GM19099 (cell line): ENCODE measurements around the gene RNF224.

ENCODE experiments used
- POLR2A ChIP-seq: IDR thresholded peaks from 3 replicates; pipeline ENCODE4 v1.6.1; 2011; ENCODE audit warnings: low read depth; ENCODE audit not compliant: insufficient read length; ENCODE audit errors: extremely low read depth

RNF224 gene

DNA sequence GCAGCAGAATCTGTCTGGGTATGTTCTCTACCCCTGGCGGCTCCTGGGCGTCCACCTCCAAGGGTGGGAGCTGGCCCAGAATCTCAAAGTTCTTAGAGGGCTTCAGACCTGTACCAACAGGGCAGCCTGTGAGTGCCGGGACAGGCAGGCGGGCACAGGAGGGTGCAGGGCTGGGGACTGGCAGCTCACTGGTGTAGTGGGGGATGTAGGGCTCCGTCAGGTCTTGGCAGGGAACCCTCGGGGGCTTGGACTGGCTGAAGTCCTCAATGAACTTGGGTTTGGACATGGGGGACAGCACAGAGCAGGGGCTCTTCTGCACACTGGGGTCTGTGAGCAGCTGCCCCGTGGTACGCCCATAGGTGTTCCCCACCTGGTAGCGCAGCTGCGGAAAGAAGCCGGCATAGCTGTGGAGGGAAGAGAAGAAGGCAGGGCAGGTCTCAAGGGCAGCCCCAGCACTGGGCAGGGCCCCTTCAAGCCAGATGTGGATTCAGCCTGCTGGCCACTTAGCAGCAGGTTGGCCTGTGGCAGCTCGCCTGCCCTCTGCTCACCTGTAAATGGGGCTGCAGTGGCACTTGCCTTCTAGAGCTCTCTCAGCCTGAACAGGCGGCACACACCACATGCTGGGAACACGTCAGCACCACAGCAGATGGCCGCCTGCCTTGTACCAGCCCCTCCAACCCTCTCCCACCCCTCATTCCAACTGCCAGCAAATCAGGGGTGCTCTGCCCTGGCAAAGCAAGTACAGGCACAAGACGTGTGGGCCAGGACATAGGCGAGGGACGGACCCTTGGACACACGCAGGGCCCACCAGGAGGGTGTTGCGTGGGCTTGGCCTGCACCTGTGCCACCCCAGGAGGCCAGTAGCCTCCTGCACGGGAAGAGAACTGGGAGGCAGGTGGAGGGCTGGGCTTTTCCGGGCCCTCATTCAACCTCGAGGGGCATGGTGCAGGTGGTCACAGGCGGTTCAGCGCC, 18.4 kb downstream of the RNF224 start:
- no peak for TF ChIP-seq POLR2A

GRCh38 chr9:137247135-137247915, 20.0 kb downstream of the RNF224 start:
- no peak for TF ChIP-seq POLR2A

DNA sequence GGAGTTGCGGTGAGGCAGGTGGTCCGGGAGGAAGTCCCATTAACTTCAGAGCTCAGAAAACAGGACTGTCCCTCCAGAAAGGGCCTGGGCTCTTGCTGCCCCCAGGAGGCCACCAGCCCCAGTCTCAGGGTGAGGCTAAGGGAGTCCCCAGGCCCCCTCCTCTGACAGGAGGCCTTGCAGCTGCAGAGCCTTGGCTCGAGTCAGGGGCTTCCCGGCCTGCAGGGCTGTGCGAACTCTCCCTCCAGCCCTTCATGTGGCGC, 20.5 kb downstream of the RNF224 start:
- TF ChIP-seq POLR2A = no peak

GRCh38 chr9:137250329-137251193, 23.3 kb downstream of the RNF224 start:
- TF ChIP-seq POLR2A = no peak

- no peak for TF ChIP-seq POLR2A
Observed at GRCh38 chr9:137251194-137251461, 23.8 kb downstream of the RNF224 start, which contains the start of gene STPG3. STPG3 (plus strand) TSS chr9:137251286; CDS start chr9:137251287, 1 bp downstream.

DNA sequence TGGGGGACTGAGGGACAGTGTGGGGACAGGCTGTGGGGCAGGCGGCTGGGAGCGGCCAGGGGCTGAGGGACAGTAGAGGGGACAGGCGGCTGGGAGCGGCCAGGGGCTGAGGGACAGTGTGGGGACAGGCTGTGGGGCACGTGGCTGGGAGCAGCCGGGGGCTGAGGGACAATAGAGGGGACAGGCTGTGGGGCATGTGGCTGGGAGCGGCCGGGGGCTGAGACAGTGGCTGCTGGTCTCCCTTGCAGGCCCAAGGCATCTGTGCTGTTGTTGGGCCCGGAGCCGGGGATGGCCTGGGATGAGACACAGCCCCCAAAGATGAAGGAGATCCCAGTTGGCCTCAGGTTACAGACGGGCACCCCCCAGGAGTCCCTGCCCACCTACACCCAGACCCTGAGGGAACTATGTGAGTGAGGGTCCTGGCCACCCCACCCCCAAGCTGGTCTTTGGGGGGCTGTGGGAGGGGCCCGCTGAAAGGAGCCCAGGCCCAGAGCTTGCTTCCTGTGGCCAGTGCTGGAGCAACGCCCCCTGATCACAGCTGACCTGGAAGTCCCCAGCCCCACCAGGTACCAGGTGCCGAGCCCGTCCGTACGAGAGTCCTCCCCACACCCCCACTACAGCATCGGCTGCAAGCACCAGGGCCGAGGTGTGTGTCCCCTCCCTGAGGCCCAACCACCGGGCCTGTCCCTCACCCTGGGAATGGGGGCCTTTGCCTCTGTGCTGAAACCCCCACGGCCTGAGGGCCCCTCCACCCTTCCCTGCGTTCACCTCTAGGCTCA, 24.4 kb downstream of the RNF224 start:
- TF ChIP-seq POLR2A = no peak

GRCh38 chr9:137252555-137253506, 25.5 kb downstream of the RNF224 start:
- TF ChIP-seq POLR2A = no peak

DNA sequence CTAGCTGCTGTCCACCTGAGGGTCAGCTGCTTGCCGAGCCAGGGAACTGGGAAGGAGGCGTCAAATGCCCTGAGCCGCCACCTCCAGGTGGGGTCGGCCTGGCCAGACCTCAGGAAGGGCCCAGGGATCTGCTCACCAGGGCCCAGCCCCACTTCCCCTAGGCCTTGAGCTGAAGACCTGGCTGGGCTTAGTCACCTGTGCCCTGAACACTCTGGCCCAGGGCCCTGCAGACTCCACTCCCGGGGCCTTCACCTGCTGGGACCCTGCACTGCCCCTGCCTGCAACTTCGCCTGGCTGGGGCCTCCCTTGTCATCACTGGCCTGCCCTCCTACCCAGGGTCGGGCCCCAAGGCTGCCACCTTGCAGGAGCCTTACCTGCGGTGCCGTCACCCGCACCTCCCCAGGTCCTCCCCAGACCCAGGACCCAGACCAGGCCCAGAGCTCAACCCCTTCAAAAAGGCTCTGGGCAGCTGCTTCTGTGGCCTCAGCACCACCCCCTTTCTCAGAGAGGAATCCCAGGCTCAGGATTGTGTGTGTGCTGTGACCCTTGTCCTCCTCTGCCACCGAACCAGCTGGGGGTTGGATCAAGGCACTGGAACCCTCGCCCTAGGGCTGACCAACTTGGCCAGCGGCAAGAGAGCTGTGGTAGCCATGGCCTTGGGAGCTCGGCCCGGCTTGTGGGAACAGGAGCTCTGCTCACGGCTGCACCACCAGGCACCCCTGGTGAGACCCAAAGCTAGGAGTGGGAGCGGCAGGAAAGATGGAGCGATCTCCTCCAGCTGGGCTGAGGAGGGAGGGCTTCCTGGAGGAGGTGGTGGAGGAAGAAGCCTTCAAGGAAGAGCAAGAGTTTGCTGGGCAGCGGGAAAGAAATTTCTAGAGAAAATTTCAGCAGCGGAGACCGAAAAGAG, 26.7 kb downstream of the RNF224 start:
- no peak for TF ChIP-seq POLR2A

DNA sequence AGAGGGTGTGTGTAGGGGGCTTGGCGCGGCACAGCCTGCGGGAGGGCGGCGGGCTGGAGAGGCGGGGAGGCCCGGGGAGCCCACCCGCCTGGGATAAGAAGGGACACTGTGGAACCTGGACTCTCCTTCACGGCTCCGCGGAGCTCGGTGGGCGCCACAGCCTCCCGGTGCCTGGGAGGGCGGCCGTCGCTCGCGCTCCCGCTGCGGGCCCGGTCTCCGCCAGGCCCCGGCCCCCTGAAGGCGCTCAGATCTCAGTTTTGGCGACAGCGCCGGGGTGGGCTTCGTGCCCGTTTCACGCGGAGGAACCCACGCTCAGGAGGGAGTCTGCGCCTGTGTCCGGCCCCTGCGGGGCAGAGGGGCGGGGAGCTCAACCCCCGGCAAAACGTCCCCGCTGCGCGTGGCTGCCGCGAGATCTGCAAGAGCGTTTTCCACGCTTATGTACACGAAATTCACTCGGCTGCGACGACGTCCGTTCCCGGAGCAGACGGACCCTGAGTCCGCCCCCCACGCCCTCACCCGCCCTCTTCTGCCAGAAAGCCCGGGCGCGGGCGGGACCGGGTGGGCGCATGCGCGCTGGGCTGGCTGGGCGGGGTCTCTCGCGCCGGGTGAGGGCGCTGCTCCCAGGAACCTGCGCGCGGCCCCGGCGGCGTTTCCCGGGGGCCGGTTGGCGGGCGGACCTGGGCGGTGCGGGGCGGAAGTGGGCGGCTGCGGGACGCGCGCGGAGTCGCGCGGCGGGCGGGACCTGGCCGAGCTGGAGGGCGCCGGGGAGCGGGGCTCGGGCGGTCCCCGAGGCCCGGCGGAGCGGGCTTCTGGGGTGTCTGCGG, 27.5 kb downstream of the RNF224 start, which contains the start of gene NELFB:
NELFB (plus strand) TSS at position 704 of the 824 bp plus-strand sequence.
- TF ChIP-seq POLR2A = peak; percentile 82

DNA sequence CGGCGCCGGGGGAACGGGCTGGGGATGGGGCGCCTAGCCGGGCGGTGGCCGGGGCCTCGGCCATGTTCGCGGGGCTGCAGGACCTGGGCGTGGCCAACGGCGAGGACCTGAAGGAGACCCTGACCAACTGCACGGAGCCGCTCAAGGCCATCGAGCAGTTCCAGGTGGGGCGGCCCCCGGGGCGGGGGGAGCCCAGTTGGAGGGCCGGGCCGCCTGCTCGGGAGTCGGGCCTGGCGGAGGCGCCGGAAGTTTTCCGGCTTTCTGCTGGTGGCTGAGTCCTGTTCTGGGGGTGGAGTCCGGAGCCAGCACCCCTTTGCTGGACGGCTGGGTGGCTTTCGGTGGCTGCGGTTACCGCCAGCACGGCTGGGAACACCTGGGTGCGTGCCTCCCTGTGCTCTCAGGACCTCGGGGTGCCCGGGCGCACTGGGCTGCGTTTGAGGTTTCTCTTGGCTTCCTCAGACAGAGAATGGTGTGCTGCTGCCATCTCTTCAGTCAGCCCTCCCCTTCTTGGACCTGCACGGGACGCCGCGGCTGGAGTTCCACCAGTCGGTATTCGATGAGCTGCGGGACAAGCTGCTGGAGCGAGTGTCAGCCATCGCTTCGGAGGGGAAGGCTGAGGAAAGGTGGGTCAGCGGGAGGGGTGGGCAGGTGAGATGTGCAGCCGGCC, 28.3 kb downstream of the RNF224 start:
- no peak for TF ChIP-seq POLR2A

- no peak for TF ChIP-seq POLR2A
Observed at GRCh38 chr9:137256362-137256761, 29.1 kb downstream of the RNF224 start.

DNA sequence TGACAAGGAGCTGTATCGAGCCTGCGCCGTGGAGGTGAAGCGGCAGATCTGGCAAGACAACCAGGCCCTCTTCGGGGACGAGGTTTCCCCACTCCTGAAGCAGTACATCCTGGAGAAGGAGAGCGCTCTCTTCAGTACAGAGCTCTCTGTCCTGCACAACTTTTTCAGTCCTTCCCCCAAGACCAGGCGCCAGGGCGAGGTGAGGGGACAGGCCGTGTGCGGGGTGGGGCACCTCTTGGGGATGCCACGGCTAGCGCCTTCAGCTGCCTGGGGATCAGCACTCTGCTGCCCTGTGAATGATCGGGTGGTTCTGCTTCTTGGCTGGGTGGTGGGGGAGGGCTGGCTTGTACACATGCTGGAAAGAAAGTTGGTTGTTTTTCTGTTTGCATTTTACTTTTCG, 29.6 kb downstream of the RNF224 start:
- no peak for TF ChIP-seq POLR2A
